ENCODE measurements around the gene CADM3. TPM values are rescaled to one million over a fixed set of nuclear protein-coding genes. Genes with fewer than 3 reads are reported as not detected.

CADM3 gene
- total and polyA plus RNA-seq, 5 experiments from 2014 or later: not detected

DNA sequence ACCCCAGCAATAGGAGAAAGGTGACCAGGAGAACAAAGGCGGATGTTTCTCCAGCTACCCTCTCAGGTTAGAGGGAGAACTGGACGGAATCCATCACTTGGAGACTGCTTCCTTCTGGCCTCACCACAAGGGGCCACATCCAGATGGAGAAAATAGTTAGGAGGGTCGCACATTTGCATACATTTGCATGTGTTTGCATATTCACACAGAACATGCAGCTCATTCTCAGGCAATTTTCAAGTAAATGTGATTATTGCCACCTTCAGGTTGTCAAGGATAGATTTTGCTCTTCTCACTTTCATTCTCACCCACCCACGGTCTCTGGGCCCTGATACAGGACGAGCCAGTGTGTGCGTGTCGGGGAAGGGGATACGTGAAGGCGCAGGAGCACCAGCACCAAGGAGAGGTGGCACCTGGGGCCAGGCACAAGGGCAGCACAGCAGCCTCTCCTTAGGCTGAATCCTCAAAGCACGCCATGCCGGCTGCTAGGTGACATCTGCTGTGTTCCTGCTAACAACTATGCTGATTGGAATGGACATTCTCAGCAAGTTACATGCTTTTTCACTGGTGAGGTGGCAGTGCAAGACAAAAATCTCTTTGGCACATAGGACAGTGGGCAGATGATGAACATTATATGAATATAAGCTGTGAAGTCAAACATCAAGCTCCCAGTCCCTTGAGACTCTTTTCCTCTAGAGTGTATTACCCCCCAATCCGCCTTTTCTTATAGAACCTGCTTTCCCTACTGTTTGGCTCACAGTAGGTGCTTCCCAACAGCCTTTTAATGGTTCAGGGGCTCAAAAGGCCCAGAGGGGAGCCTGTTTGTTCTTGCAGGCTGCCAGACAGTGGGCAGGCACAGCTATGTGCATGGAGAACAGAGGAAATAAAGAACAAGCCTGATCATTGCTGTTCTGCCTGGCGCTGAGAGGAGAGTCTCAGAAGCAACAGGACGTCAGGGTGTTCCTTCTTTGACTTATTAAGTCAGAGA is 47.5 kb downstream of the CADM3 start:
- Mint-ChIP-seq H3K27me3 (peaks cover 6 to 28% (median 19%) of the 10 kb centered on the region in 5 donors), H3K4me3 (no peak overlapping the region), H3K27ac (no peak overlapping the region), H3K36me3 (no peaks in the 10 kb centered on the region), H3K4me1 (peaks cover 0 to 3% (median under 1%) of the 10 kb centered on the region in 4 donors), H3K9me3 (no peaks in the 10 kb centered on the region)
- no peak for ATAC-seq
- DNase-seq: no peak
- POLR2A ChIA-PET: no interaction called here

DNA sequence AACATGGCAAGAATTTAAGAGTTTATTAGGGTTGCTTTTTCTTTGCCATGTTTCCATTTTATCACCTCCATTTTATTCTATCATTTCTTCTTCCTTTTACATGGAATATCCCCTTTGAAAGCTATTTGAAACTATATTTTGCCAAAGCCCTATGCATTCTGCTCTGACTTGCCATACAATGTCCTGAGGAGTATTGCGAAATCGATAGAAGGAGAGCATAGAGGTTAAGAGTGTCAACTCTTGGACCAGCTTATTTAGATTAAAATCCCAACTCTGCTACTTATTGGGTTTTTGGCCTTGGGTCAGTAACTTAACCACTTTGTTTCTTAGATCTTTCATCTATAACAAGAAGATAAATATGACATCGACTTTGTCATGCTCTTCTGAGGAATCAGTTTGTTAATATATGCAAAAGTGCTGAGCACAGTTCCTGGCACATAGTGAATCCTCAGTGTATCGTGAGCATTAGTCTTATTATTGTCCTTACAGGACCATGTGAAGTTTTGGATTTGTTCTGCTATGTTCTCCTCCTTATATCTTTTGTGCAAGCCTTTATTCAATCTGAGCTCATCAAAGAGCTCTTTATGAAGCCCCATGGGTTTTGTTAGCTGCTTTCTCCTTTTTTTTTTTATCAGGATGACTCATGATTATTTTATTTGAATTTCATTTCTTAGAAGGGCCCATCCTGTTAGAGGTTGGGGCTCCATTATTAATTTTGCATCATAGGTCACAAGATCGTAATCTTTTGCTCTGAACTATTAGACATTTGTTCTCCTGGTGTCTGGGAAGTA is 50.9 kb downstream of the CADM3 start:
- H3K27ac Mint-ChIP-seq: no peak overlapping the region
- DNase-seq: no peak
- H3K4me3 Mint-ChIP-seq: no peak overlapping the region
- no peak for ATAC-seq
- H3K36me3 Mint-ChIP-seq: no peaks in the 10 kb centered on the region
- H3K9me3 Mint-ChIP-seq: no peaks in the 10 kb centered on the region
- POLR2A ChIA-PET: no interaction called here
- peaks cover 13 to 42% (median 24%) of the 10 kb centered on the region in 5 donors for H3K27me3 Mint-ChIP-seq
- no peaks in the 10 kb centered on the region for H3K4me1 Mint-ChIP-seq

DNA sequence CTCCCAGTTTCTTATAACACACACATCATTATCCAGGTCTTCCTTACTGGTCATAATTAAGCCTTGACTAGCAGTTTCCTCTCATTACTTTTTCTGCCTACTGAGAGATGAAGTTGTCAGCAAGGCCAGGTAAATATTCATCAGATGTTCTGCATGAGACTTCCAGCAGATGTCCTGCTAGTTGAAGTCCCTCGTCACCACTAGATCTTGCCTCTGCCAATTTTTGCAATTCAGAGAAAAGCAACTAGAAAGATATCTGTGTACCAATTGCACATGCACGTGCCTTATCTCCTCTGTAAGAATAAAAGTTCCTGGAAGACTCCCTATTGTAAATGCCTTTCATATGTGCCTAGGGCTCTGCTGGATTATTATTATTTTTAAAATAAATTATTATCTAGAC is 51.6 kb downstream of the CADM3 start:
- H3K4me3 Mint-ChIP-seq: no peak overlapping the region
- H3K9me3 Mint-ChIP-seq: no peaks in the 10 kb centered on the region
- H3K36me3 Mint-ChIP-seq: no peaks in the 10 kb centered on the region
- DNase-seq (no peak), ATAC-seq (no peak)
- H3K27me3 Mint-ChIP-seq: peaks cover 13 to 42% (median 26%) of the 10 kb centered on the region in 5 donors
- H3K4me1 Mint-ChIP-seq: no peaks in the 10 kb centered on the region
- POLR2A ChIA-PET: no interaction called here
- H3K27ac Mint-ChIP-seq: no peak overlapping the region

DNA sequence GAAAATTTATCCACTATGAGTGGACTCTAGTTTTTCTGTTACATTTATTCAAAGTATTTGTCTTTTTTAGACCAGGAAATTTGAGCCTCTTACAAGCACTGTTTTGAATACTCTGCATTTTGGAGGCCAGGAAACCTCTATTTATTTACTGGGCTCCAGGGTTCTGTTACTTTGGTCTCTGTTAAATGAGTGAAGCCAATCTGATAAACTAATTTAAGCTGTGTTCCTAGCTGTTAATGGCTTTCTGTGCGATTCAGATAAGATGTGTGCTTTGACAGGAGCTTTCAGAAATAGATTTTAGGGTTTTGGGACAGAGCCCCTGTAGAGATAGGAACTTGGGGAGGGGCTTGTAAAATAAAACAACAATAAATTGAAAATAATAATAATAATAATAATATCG is 57.1 kb downstream of the CADM3 start:
- POLR2A ChIA-PET: no interaction called here
- no peak for DNase-seq
- ATAC-seq: no peak
- Mint-ChIP-seq H3K27ac (no peak overlapping the region), H3K9me3 (no peaks in the 10 kb centered on the region), H3K27me3 (peaks cover 19 to 31% (median 26%) of the 10 kb centered on the region in 5 donors), H3K4me3 (no peak overlapping the region), H3K4me1 (no peaks in the 10 kb centered on the region), H3K36me3 (no peaks in the 10 kb centered on the region)

DNA sequence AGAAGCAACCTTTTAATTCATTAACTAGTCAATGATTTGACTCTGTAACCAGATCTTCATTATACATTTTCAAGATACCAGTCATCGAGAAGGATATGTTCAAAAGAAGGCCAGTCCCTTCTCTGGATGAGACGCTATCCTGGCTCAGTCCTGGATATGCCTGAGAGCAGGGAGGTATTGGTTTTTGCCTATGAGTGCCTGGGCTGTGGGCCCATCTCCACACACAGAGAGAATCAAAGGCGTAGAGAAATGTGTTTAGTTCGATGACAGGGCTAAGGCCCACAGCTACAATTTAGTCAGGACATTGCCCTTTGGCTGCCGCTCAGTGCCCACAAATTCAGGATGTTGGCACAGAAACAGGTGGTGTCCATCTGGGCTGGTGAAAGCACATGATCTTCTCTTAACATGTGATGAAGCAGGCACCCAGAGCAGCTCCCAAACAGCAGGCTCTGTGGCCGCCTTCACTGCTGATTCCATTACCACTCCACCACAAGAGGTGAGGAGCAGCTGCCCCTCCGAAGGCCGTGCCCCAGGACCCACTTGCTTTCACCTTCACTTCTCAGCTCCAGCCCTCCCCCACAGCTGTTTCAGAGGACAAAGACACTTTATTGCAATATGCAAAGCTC is 58.0 kb downstream of the CADM3 start:
- no peaks in the 10 kb centered on the region for H3K9me3 Mint-ChIP-seq
- DNase-seq (no peak), ATAC-seq (no peak)
- H3K27ac Mint-ChIP-seq: no peak overlapping the region
- H3K27me3 Mint-ChIP-seq: peaks cover 17 to 25% (median 21%) of the 10 kb centered on the region in 5 donors
- no peaks in the 10 kb centered on the region for H3K4me1 Mint-ChIP-seq
- POLR2A ChIA-PET: no interaction called here
- no peak overlapping the region for H3K4me3 Mint-ChIP-seq
- no peaks in the 10 kb centered on the region for H3K36me3 Mint-ChIP-seq

DNA sequence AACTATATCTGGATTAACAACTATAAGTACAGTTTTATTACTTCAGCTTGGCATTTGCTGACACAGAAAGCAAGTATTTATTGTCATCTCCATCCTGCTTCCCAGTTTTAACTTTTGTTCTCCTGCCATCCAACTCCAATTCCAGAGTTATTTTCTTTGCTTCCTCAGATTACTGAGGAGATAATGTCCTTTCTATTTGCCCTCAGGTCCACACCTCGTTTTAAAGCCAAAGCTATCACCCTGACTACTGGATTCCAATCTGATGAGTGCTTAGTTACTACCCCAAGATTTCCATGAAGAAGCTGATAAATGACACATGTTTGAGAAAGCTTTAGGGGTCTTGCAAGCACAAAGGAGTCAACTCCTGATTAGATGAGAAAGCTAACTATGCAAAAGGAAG is 58.5 kb downstream of the CADM3 start:
- Mint-ChIP-seq H3K9me3 (peaks cover 0 to 2% (median 0%) of the 10 kb centered on the region in 9 donors), H3K27me3 (peaks cover 17 to 27% (median 22%) of the 10 kb centered on the region in 5 donors), H3K4me1 (no peaks in the 10 kb centered on the region), H3K36me3 (no peaks in the 10 kb centered on the region), H3K27ac (no peak overlapping the region), H3K4me3 (no peak overlapping the region)
- POLR2A ChIA-PET: no interaction called here
- no peak for ATAC-seq
- no peak for DNase-seq

DNA sequence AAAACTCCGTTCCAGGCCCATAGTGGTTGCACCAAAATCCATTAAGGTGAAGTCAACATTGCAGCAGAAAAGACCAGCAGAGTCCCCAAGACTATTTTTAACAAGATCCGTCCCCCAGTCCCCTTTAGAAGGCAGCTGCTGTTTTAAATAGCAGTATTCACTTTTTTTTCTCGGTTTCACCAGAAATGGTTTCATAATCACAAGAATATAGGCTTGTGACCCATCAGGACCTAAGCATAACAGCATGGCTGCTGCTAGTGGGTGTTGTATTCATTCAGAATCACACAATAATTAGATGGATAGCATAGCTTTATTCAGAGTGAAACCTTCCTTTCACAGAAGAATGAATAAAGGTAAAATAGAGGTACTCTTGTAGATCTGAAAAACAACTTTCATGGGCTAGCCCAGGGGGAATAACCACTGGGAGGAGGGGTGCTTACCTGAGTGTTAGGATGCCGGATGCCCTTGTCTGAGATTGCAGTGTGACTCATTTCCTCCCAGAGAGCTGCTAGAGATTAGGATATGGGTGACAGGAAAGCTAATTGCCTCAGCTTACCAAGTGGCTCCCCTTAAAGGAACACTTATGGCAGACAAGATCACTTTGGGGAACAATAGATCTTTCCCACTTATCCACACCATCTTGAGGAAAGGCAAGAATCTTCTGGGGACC is 68.3 kb downstream of the CADM3 start:
- Mint-ChIP-seq H3K27ac (no peak overlapping the region), H3K4me3 (no peak overlapping the region), H3K4me1 (no peaks in the 10 kb centered on the region), H3K36me3 (peaks cover 0 to 4% (median 0%) of the 10 kb centered on the region in 3 donors), H3K9me3 (peaks cover 0 to 14% (median 4%) of the 10 kb centered on the region in 9 donors), H3K27me3 (peaks cover 14 to 31% (median 20%) of the 10 kb centered on the region in 5 donors)
- DNase-seq (no peak), ATAC-seq (no peak)
- POLR2A ChIA-PET: no interaction called here

DNA sequence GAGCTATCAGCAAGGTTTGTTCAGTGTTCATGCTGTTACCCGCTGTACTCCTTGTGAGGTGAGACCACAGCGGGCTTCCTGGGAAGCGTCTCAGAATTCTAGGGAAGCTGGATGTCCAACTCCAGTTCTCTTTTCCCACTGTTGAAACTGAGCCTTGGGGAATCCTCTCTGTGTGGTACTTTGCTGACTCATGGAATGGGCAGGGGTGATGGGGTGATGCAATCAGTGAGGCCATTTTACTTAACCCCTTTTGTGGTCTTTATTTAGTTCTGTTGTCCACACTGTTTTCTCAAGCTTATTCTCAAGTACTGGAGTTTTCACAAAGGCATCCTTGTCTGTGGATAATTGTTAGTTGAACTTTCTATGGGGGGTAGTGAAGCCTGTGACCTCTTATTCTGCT is 75.9 kb downstream of the CADM3 start:
- Mint-ChIP-seq H3K4me1 (no peaks in the 10 kb centered on the region), H3K27me3 (peaks cover 32 to 69% (median 40%) of the 10 kb centered on the region in 5 donors), H3K27ac (peak overlapping the region in 1 of 10 donors; percentile 32), H3K36me3 (peaks cover 0 to 21% (median 4%) of the 10 kb centered on the region in 3 donors), H3K9me3 (peaks cover 0 to 30% (median 13%) of the 10 kb centered on the region in 9 donors), H3K4me3 (no peak overlapping the region)
- DNase-seq (no peak), ATAC-seq (no peak)
- POLR2A ChIA-PET: no interaction called here

DNA sequence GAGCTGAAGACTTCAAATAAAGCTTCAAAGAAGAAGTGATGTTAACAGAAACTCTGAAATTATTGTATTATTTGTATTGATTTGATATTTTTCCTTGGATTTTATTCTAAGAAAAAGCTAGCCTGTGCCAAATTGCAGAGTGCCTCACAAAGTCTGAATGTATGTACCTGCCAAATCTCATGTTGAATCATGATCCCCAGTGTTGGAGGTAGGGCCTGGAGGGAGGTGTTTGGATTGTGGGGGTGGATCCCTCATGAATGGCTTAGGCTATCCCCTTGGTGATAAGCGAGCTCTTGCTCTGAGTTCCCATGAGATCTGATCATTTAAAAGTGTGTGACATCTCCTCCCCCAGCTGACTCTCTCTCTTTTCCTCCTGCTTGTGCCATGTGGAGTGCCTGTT is 76.9 kb downstream of the CADM3 start:
- H3K4me1 Mint-ChIP-seq: no peaks in the 10 kb centered on the region
- no peak overlapping the region for H3K27ac Mint-ChIP-seq
- no peak for DNase-seq
- peaks cover 0 to 21% (median 0%) of the 10 kb centered on the region in 3 donors for H3K36me3 Mint-ChIP-seq
- POLR2A ChIA-PET: no interaction called here
- ATAC-seq: no peak
- H3K27me3 Mint-ChIP-seq: peaks cover 33 to 77% (median 47%) of the 10 kb centered on the region in 5 donors
- H3K9me3 Mint-ChIP-seq: peaks cover 0 to 24% (median 11%) of the 10 kb centered on the region in 9 donors
- no peak overlapping the region for H3K4me3 Mint-ChIP-seq

DNA sequence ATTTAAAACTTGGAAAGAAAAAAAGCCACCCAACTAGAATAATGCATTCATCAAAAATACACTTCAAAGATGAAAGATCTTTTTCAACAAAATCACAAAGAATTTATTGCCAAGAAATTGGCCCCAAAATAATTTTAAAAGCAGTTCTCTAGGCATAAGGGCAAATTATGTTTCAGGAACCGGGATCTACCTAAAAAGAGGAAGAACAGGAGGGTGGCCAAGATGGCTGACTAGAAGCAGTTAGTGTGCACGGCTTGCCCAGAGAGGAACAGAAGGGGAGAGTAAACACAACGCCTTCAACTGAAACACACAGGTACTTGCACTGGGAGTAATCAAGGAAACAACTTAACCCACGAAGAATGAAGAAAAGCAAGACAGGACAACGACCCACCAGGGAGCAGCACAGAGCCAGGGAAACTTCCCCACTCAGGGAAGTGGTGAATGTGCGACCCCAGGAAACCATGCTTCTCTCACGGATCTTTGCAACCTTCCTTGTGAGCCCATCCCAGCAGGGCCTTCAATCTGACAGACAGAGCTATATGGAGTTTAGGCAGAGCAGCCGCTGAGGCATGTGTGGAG is 79.3 kb downstream of the CADM3 start:
- no peak for DNase-seq
- no peak for ATAC-seq
- peaks cover 0 to 21% (median 0%) of the 10 kb centered on the region in 3 donors for H3K36me3 Mint-ChIP-seq
- H3K4me1 Mint-ChIP-seq: no peaks in the 10 kb centered on the region
- H3K27ac Mint-ChIP-seq: peak overlapping the region in 3 of 10 donors; percentile 46 to 80 (median 73)
- no peak overlapping the region for H3K4me3 Mint-ChIP-seq
- H3K9me3 Mint-ChIP-seq: peaks cover 0 to 20% (median 10%) of the 10 kb centered on the region in 9 donors
- peaks cover 29 to 66% (median 43%) of the 10 kb centered on the region in 5 donors for H3K27me3 Mint-ChIP-seq
- POLR2A ChIA-PET: no interaction called here

All from naive thymus-derived CD8-positive, alpha-beta T cell (primary cell).